ENCODE results near the gene PAMR1. TPM values are rescaled to one million over a fixed set of nuclear protein-coding genes. Genes with fewer than 3 reads are reported as not detected.

PAMR1 gene
- total and polyA plus RNA-seq, 9 of the 15 experiments (the other 6 are each of a cell fraction or from before 2014, with no cell fraction given) = not detected

DNA sequence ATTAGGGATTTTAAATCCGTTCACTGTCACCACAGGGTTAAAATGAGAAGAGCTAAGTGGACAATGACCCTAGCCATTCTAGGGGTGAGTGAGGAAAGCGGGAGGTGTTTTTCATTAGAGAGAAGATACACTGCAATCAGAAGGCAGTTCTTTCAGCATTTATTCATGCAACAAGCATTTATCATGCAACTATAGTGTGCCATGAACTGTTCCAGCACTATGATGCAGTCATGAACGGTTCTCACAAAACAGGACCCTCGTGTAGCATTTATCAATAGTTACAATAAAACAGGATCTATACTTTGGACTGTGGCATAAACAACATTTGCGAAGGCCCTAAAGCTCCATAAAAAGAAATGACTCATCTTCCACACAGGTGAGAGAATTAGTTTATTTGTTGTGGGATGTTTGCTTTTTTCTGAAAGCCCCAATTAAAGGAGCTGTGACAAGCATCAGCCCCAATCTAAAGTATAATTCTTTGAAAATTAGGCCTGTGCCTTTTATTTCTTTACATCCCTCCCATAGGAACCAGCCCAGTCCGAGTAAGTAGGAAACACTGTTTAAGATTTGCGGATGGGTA, 51.5 kb downstream of the PAMR1 start (continued):
- TF ChIP-seq ZNF24 (IDR thresholded peaks at IDR 0.05) = no peak
- TF ChIP-seq SMAD3 (CRISPR knock-in tag; conservative IDR thresholded peaks at IDR 0.05) = no peak
- TF ChIP-seq BRD4 (IDR thresholded peaks at IDR 0.05) = no peak
- TF ChIP-seq ELF4 (CRISPR knock-in tag; IDR thresholded peaks at IDR 0.05) = no peak

DNA sequence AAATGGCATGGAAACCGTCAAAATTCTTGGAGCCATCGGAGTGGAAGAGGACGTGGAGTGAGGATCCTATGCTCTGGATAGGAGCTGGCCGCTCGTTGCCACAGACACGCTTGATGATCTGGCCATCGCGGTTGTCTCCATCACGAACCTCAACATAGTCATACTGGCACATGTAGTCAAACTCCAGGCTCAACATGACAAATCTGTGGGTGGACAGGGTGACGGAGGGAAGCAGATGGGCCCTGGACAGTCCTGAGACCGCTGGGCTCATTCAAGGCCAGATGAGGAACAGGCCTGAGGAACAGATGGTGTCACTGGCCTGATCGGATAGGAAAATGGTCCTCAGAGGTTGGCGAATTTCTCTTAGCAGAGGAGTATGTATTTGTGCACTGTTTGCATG, 54.8 kb downstream of the PAMR1 start:
- no peaks in the 10 kb centered on the region for H3K4me1 ChIP-seq (replicated peaks in 1 of 2; ENCODE audit: control insufficient read depth in 2 of 2, insufficient read depth in 2 of 2, low read length in 2 of 2)
- no peak for ATAC-seq
- peaks cover 2 to 17% of the 10 kb centered on the region in 2 experiments; a peak in 3 of 5 replicates for H3K27me3 ChIP-seq (ENCODE audit: control insufficient read depth in 2 of 2, insufficient read depth in 2 of 2, low read length in 2 of 2)
- no peak for DNase-seq (ENCODE audit: extremely low read depth in 1 of 4, low spot score in 3 of 4)
- no peak overlapping the region for H3K9ac ChIP-seq (ENCODE audit: insufficient read depth in 1 of 2, low read depth in 2 of 2, low read length in 2 of 2)
- H4K20me1 ChIP-seq (replicated peaks; ENCODE audit: control insufficient read depth, insufficient read depth, low read length) = no peaks in the 10 kb centered on the region
- no peaks in the 10 kb centered on the region for H3K9me3 ChIP-seq (replicated peaks; ENCODE audit: control insufficient read depth, insufficient read depth, low read depth, low read length)
- intact Hi-C loops (cut with micrococcal nuclease) (no loop called here), in situ Hi-C loops (cut with MboI) (loop anchor here (10.0 kb wide), 1 partner anchor 794 kb away; no protein-coding TSS in a partner anchor)
- POLR2A ChIA-PET = interaction anchor here (1.9 kb wide), 1 partner anchor 11 kb away, joined by 5 read pairs; no protein-coding TSS in a partner anchor
- FAIRE-seq = no peak
- no peaks in the 10 kb centered on the region for H3K79me2 ChIP-seq (ENCODE audit: control insufficient read depth, insufficient read depth, low read length)
- no peak overlapping the region for H3K27ac ChIP-seq (ENCODE audit: extremely low read depth, low read depth, low read length)
- H2AFZ ChIP-seq (ENCODE audit: low read depth, low read length) = no peak overlapping the region
- no peaks in the 10 kb centered on the region for H3K36me3 ChIP-seq (ENCODE audit: control insufficient read depth, insufficient read depth, low read length)
- H3K9me1 ChIP-seq (ENCODE audit: control insufficient read depth, insufficient read depth, low read length) = no peaks in the 10 kb centered on the region
- BruUV-seq (replicated peaks) = no TSS peak
- no peak overlapping the region for H3K4me3 ChIP-seq
- CTCF ChIA-PET (ENCODE audit: low intra/inter-chr PET ratio) = no interaction called here
- WGBS (ENCODE audit: insufficient coverage, low coverage, missing lambda C conversion rate) = 2% methylated on average over 12 of the region's 13 CpGs
- H3K4me2 ChIP-seq (ENCODE audit: insufficient read depth, low read length) = no peak overlapping the region
- no peak for TF ChIP-seq ZNF146 (CRISPR knock-in tag; IDR thresholded peaks at IDR 0.05; ENCODE audit: unreplicated experiment)
- TF ChIP-seq, protein P1, sequence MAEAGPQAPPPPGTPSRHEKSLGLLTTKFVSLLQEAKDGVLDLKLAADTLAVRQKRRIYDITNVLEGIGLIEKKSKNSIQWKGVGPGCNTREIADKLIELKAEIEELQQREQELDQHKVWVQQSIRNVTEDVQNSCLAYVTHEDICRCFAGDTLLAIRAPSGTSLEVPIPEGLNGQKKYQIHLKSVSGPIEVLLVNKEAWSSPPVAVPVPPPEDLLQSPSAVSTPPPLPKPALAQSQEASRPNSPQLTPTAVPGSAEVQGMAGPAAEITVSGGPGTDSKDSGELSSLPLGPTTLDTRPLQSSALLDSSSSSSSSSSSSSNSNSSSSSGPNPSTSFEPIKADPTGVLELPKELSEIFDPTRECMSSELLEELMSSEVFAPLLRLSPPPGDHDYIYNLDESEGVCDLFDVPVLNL (CRISPR knock-in tag; IDR thresholded peaks at IDR 0.05; ENCODE audit: low read depth) = no peak
- no peak for TF ChIP-seq RAD51 (IDR thresholded peaks at IDR 0.05; ENCODE audit: borderline replicate concordance, low read depth)
- no peak for TF ChIP-seq HNRNPL (IDR thresholded peaks at IDR 0.05; ENCODE audit: low read depth, low read length)
- TF ChIP-seq SUPT5H (IDR thresholded peaks at IDR 0.05) = no peak
- TF ChIP-seq, protein P2, sequence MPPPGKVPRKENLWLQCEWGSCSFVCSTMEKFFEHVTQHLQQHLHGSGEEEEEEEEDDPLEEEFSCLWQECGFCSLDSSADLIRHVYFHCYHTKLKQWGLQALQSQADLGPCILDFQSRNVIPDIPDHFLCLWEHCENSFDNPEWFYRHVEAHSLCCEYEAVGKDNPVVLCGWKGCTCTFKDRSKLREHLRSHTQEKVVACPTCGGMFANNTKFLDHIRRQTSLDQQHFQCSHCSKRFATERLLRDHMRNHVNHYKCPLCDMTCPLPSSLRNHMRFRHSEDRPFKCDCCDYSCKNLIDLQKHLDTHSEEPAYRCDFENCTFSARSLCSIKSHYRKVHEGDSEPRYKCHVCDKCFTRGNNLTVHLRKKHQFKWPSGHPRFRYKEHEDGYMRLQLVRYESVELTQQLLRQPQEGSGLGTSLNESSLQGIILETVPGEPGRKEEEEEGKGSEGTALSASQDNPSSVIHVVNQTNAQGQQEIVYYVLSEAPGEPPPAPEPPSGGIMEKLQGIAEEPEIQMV (tag; conservative IDR thresholded peaks at IDR 0.05; ENCODE audit: low read depth) = no peak
- TF ChIP-seq, protein P3, sequence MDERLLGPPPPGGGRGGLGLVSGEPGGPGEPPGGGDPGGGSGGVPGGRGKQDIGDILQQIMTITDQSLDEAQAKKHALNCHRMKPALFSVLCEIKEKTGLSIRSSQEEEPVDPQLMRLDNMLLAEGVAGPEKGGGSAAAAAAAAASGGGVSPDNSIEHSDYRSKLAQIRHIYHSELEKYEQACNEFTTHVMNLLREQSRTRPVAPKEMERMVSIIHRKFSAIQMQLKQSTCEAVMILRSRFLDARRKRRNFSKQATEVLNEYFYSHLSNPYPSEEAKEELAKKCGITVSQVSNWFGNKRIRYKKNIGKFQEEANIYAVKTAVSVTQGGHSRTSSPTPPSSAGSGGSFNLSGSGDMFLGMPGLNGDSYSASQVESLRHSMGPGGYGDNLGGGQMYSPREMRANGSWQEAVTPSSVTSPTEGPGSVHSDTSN (CRISPR knock-in tag; IDR thresholded peaks at IDR 0.05; ENCODE audit: low read depth) = no peak
- TF ChIP-seq, protein P3 (tag; conservative IDR thresholded peaks at IDR 0.05; ENCODE audit: low read depth) = no peak
- no peak for TF ChIP-seq ZFP1 (CRISPR knock-in tag; IDR thresholded peaks at IDR 0.05)
- TF ChIP-seq, protein P4, sequence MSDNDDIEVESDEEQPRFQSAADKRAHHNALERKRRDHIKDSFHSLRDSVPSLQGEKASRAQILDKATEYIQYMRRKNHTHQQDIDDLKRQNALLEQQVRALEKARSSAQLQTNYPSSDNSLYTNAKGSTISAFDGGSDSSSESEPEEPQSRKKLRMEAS (CRISPR knock-in tag; IDR thresholded peaks at IDR 0.05) = no peak
- TF ChIP-seq ZNF79 (CRISPR knock-in tag; IDR thresholded peaks at IDR 0.05; ENCODE audit: low read depth) = no peak
- TF ChIP-seq YY1 (IDR thresholded peaks at IDR 0.05; ENCODE audit: borderline replicate concordance in 1 of 3, control insufficient read depth in 1 of 3, extremely low read depth in 1 of 3, insufficient read depth in 3 of 3, insufficient read length in 1 of 3, insufficient replicate concordance in 2 of 3, low read depth in 1 of 3, low read length in 2 of 3) = no peak

Data from K562 (cell line).